HG02981 (cell line): Measurements from ENCODE around the gene LSM3.

Experiments
- ATAC-seq: cut with Tn5 transposase; IDR thresholded peaks from one replicate; pipeline ENCODE4 v1.9.1; 2021; ENCODE audit warnings: mild to moderate bottlenecking, moderate library complexity; ENCODE audit not compliant: unreplicated experiment

Gene LSM3

DNA sequence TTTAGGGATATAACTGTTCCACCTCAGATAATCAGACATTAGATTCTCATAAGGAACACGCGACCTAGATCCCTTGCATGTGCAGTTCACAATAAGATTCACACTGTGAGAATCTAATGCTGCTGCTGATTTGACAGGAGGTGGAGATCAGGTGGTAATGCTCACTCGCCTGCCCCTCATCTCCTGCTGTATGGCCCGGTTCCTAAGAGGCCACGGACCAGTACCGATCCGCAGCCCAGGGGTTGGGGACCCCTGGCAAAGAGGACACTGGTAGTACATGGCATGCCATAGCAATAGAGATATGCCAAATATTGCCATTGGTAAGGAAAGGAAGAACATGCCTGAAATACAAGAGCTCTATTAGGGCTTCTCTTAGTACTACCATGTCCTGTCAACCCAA, 59.7 kb downstream of the LSM3 start:
- ATAC-seq: no peak

DNA sequence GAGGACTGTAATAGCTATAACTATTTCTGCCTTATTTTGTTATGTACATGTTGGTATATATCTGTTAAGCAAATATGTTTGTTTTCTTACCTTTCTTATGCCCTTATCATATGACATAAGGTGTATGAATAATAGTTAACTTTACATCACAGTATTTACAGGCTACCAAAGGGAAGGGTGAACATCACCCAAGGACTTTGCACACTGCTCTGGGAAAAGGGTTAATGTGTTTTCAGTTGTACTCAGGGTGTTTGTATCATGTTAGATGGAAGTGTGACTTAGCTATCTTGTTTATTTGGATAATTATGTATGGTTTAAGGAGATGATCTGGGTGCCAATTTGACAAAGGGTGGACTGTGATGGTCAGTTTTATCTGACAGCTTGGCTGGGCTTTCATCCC, 60.3 kb downstream of the LSM3 start:
- no peak for ATAC-seq

DNA sequence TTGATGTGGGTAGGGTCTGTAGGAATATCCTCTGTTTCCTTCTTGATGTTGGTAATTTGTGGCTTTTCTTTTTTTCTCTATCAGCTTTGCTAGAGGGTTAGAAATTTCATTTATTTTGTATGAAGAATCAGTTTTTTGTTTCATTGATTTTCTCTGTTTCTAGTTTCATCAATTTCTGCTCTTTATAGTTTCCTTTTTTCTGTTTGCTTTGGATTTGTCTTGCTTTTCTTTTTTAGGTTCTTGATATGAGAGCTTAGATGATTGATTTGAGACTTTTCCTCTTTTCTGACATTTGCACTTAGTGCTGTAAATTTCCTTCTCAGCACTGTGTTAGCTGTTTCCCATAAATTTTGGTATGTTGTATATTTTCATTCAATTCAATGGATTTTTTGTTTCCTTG, 61.3 kb downstream of the LSM3 start:
- no peak for ATAC-seq

DNA sequence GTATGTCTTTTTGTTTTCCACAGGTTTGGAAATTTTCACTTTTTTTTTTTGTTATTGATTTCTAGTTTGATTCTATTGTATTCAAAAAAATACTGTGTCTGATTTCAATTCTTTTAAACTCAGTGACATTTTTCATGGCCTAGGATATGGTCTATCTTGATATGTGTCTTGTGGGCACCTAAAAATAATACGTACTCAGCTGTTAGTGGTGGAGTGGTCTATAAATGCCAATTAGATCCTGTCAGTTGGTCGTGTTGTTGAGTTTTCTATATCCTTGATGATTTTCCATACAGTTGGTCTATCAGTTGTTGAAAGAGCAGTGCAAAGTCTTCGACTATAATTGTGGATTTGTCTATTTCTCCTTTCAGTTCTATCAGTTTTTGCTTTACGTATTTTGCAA, 61.7 kb downstream of the LSM3 start:
- no peak for ATAC-seq

DNA sequence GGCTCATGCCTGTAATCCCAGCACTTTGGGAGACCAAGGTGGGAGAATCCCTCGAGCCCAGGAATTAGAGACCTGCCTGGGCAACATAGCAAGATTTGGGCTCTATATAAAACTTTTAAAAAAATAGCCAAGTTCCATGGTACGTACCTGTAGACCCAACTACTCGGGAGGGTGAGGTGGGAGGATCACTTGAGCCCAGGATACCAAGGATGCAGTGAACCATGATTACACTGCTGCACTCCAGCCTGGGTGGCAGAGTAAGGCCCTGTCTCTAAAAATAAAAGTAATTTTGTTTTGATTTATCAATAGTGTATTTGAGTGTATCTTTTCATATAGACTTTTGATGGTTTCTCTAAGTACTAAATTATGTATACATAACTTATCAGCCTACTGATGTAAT, 63.1 kb downstream of the LSM3 start:
- ATAC-seq: no peak

DNA sequence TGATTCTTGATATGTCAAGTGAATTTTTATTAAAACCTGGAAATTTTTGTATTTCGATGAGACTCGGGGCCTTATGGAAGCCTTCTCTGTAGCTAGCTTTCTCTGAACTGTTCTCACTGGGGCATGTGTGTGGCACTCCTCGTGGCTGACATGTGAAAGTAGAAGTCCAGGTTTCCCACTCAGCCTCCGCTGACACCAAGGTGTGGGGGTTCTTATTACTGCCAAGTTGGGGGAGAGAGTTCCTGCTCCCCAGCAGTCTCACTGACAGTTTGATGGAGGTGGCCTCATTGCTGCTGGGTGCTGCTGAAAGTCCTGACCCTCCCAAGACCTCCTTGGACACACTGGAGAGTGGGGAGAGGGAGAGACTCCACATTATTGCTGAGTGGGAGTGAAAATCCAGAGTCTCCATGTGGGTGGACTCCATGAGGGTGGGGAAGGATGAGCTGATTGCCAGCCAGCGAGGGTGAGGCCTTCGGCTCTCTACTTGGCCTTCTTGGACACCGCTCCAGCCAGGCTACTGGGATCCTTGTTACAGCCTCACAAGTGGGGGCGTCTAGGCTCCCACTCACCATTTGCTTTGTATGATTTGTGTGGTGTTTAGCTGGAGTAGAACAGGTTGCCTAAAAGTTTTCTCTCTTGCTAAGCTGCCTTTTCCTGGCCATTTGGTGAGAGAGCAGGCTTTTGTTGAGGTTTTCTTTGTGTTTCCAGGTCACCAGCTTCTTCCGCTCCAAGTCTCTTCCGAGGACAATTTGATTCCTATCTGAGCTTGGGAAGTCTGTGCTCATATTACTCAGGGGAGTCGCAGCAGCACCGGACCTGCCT, 64.1 kb downstream of the LSM3 start:
- no peak for ATAC-seq

DNA sequence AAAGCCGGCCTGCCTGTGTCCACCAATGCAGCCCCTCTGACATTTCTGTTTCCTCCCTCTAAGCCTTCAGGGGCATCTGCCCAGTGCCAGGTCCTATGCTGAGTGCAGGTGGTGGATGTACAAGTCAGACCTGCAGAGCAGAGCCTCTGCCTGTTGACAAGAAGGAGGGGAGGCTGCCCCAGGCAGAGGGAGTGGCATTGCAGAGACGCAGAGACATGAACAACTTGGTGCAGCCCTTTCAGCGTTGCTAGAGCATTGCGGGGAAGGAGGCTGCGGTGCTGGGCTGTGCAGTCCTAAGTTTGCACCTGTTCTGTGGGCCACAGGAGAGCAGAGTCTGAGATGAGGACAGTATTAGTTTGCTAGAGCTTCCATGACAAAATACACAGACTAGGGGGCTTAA, 65.2 kb downstream of the LSM3 start:
- no peak for ATAC-seq

DNA sequence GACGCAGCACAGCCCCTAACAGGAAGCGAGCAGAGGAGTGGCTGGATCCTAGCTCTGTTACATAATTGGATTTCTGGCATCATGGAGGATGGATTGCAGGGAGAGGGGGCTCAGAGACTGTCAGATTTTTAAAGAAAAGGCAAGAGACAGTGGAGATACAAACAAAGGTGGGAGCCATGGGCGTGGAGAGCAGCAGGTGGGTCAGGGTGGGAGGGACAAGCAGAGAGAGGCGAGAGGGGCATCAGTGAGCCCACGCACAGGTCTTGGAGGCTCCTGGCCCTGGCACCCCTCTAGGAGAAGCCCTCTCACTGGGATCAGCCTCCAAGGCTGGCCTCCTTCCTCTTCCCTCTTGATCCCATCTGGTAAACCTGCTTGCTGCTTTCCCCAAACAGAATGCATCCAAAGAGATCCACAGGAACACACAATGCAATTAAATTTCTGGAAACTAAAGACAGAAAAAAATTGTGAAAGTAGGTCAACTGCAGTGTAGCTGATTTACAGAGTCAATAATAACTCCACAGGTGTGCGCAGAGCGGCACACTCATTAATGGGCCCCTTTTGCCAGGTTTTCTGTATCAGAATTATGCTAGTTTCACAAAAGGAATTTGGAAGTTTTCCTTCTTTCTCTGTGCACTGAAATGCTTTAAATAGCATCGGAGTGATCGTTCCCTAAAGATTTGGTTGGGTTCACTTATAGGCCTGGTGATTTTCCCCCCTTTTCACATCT, 66.1 kb downstream of the LSM3 start:
- no peak for ATAC-seq

DNA sequence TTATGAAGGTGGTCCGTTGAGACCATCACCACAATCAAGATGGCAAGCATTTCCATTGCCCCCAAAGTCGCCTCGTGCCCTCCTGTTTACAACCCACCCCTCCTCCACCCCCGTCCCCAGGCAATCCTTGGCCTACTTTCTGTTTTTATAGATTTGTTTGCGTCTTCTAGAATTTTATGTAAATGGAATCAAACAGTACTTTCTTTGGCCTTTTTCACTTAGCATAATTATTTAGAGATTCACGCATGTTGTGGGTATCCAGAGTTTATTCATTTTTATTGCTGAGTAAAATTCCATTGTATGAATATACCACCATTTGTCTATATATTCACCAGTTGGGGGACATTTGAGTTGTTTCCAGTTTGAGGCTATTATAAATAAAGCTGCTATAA, 66.6 kb downstream of the LSM3 start:
- no peak for ATAC-seq

DNA sequence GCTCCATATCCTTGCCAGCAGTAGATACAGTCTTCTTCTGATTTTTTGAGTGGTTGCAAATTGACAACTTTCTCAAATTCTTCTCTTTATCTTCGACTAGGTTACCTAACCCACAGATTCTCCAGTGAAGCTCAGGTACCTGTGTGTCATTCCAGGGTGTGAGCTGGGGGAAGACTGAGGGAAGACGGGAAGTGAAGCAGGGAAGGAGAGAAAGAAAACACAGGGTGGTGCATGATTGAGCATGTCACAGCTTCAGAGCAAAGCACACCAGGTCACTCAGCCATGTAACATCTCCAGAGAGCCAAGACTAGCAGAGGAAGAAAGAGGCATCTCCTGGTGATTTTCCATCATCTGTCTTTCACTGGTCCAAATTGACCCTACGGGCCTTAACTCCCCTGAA, 67.2 kb downstream of the LSM3 start:
- no peak for ATAC-seq

DNA sequence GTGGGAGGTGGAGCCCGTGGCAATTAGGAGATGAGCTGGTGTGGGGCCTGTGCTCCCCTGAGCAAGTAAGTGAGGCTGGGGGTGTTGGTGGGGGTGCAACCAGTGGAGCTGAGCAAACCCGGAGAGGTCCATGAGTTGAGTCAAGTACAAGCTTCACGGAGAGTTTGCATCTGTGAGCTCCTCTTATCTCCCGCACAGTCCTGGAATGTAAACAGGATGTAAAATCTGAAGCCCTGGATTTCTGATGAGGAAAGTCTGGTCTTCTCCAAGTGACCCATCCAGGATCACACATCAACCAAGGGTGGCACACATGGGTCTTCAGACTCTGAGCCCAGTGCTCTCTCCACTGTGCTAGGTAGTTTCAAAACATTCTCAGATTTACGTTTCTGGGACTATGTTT, 67.8 kb downstream of the LSM3 start:
- ATAC-seq: no peak

DNA sequence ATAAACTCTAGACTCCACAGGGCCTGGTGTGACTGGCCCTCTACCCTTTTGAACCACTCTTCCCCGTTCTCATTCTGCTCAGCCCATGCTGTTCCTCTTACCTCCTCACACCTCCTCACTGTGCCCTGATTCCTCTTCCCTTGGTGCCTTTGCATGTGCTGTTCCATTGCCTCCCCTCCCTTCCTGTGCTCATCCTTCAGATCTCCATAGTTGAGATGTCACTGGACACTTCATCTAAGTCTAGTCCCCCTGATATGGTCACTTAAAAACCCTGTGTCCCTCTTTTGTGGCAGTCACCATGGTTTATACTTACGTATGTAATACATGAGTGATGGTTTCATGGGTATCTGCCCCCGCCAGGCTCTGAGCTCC, 69.8 kb downstream of the LSM3 start:
- no peak for ATAC-seq

DNA sequence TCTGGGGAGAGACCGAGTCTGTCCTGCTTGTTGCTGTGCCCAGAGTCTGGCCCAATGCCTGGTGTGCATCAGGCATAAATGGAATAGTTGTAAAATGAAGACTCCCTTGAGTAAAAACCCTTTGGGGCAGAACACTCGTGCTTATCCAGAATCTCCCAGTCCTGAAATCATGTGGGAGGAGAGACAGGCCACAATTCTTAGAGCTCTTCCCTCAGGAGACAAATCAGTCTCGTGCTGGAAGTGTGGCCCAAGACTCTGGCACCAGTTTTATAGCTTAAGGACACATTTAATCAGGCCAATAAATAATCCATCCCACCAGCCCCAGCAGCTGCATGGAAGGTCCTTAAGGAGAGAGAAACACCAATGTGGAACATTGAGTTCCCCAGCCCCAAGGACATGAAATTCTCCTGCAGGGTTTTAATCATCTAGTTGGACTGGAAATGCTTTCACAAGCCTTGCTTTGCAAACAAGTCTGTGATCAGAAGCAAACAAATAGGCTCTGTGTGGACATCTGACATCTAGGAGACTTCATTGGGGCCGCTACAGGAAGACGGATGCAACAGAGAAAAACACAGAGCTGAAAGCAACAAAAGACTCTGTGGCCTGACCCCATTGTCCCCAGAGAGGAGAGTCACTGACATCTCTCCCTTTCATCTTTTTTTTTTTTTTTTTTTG, 70.4 kb downstream of the LSM3 start:
- ATAC-seq: no peak
